ENCODE data around the gene PKD2L1. TPM values are rescaled to one million over a fixed set of nuclear protein-coding genes. Genes with fewer than 3 reads are reported as not detected.

The PKD2L1 gene
- total RNA-seq, 1 donor from 2014 or later, result not detected

- Mint-ChIP-seq H3K4me3 (ENCODE audit: low read depth) (no peak overlapping the region), H3K27ac (no peak overlapping the region), H3K36me3 (ENCODE audit: insufficient read depth) (peaks cover 23% of the 10 kb centered on the region)
These were observed 34.1 kb upstream of the PKD2L1 start for GRCh38 chr10:100364175-100364574.

GRCh38 chr10:100362570-100363496 is 32.8 kb upstream of the PKD2L1 start:
- DNase-seq (ENCODE audit: low spot score, unreplicated experiment), result no peak
- Mint-ChIP-seq H3K9me3 (ENCODE audit: low read depth) (no peaks in the 10 kb centered on the region), H3K27ac (peak overlapping the region; percentile 38), H3K36me3 (ENCODE audit: insufficient read depth) (peaks cover 28% of the 10 kb centered on the region), H3K27me3 (no peaks in the 10 kb centered on the region), H3K4me1 (ENCODE audit: low read depth) (peaks cover 26% of the 10 kb centered on the region), H3K4me3 (ENCODE audit: low read depth) (no peak overlapping the region)
- no peak for TF ChIP-seq CTCF (IDR thresholded peaks at IDR 0.05; ENCODE audit: unreplicated experiment)

More at GRCh38 chr10:100364175-100364574, 34.1 kb upstream of the PKD2L1 start:
- no peak for DNase-seq (ENCODE audit: low spot score, unreplicated experiment)
- no peaks in the 10 kb centered on the region for H3K27me3 Mint-ChIP-seq
- H3K4me1 Mint-ChIP-seq (ENCODE audit: low read depth), result peaks cover 22% of the 10 kb centered on the region
- no peaks in the 10 kb centered on the region for H3K9me3 Mint-ChIP-seq (ENCODE audit: low read depth)
- no peak for TF ChIP-seq CTCF (IDR thresholded peaks at IDR 0.05; ENCODE audit: unreplicated experiment)

GRCh38 chr10:100360234-100360633 is 30.2 kb upstream of the PKD2L1 start:
- H3K36me3 Mint-ChIP-seq (ENCODE audit: insufficient read depth), result peaks cover 45% of the 10 kb centered on the region
- no peak overlapping the region for H3K27ac Mint-ChIP-seq

GRCh38 chr10:100359529-100360150 is 29.6 kb upstream of the PKD2L1 start:
- Mint-ChIP-seq H3K27me3 (no peaks in the 10 kb centered on the region), H3K36me3 (ENCODE audit: insufficient read depth) (peaks cover 51% of the 10 kb centered on the region), H3K4me1 (ENCODE audit: low read depth) (peaks cover 28% of the 10 kb centered on the region), H3K27ac (peak overlapping the region; percentile 81), H3K4me3 (ENCODE audit: low read depth) (peak overlapping the region; percentile 61), H3K9me3 (ENCODE audit: low read depth) (no peaks in the 10 kb centered on the region)
- no peak for TF ChIP-seq CTCF (IDR thresholded peaks at IDR 0.05; ENCODE audit: unreplicated experiment)
- no peak for DNase-seq (ENCODE audit: low spot score, unreplicated experiment)

More at GRCh38 chr10:100360234-100360633, 30.2 kb upstream of the PKD2L1 start:
- no peak for DNase-seq (ENCODE audit: low spot score, unreplicated experiment)
- Mint-ChIP-seq H3K9me3 (ENCODE audit: low read depth) (no peaks in the 10 kb centered on the region), H3K4me3 (ENCODE audit: low read depth) (no peak overlapping the region), H3K27me3 (no peaks in the 10 kb centered on the region), H3K4me1 (ENCODE audit: low read depth) (peaks cover 32% of the 10 kb centered on the region)
- no peak for TF ChIP-seq CTCF (IDR thresholded peaks at IDR 0.05; ENCODE audit: unreplicated experiment)

- peaks cover 57% of the 10 kb centered on the region for H3K36me3 Mint-ChIP-seq (ENCODE audit: insufficient read depth)
- H3K9me3 Mint-ChIP-seq (ENCODE audit: low read depth), result no peaks in the 10 kb centered on the region
- DNase-seq (ENCODE audit: low spot score, unreplicated experiment), result no peak
- no peak for TF ChIP-seq CTCF (IDR thresholded peaks at IDR 0.05; ENCODE audit: unreplicated experiment)
- H3K27me3 Mint-ChIP-seq, result no peaks in the 10 kb centered on the region
- H3K4me1 Mint-ChIP-seq (ENCODE audit: low read depth), result peaks cover 26% of the 10 kb centered on the region
- H3K4me3 Mint-ChIP-seq (ENCODE audit: low read depth), result peak overlapping the region; percentile 61
- peak overlapping the region; percentile 81 for H3K27ac Mint-ChIP-seq
These were observed 29.0 kb upstream of the PKD2L1 start for GRCh38 chr10:100359030-100359432.
